Measurements from ENCODE around the gene DAB2IP.

DAB2IP gene

DNA sequence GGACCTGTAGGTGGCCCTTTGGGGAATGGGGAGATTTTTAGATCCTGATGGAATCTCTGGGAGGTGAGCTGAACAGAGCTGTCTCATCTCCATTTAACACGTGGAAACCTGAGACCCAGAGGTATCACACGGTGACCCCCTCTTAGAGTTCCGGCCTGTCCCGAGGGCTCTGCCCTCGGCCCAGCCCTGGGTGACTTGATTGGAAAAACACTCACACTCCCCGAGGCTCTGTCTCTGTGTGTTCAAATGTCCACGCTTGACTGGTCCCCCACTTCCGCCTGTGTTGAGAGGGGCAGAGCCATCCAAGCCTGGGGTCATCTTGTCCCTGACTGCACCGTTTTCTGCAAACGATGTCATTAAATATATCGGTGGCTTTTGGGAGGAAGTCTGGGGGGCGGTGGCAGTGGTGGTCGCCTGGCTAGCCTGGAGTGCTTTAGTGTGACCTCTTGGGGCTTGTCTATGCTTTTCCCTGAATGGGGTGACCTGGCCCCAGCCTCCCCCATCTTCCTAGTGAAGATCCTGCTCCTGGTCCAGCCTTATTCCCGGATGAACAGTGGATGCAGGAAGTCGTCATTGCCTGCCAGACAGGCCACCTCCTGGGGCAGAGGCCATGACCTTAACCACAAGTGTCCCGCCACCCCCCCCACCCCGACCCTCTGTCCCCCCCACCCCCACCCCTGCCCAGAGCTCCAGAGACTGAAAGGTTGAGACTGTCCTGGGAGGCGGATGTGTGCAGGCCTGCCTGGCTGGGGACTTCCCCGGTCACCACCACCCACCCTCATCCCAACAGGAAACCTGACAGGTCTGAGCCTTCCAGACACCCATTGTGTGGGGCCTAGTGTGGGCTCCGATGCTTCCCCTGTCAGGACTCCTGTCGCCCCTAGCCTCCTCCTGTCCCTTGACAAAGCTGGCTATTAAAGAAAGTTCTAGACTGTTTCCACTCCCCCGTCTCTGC lies 5.3 kb upstream of the DAB2IP start:
- no peak for DNase-seq

DNA sequence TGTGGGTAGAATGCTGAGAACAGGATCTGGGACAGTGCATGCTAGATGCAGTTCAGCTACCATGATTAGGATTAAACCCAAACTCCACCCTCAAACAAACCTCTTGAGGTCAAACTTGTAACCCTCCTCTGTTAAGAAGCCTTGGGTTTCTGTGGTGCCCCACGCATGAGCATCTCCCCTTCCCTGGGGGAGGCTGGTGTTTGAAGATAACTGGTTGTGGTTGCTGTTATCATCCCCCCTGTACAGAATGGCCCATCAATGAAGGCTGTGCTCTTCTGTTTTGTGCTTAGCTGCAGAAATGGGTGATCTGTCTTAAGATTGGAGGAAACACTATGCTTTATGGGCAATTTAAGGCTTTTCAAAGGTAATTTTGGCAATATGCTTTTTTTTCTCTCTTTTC lies 4.4 kb upstream of the DAB2IP start:
- no peak for DNase-seq

DNA sequence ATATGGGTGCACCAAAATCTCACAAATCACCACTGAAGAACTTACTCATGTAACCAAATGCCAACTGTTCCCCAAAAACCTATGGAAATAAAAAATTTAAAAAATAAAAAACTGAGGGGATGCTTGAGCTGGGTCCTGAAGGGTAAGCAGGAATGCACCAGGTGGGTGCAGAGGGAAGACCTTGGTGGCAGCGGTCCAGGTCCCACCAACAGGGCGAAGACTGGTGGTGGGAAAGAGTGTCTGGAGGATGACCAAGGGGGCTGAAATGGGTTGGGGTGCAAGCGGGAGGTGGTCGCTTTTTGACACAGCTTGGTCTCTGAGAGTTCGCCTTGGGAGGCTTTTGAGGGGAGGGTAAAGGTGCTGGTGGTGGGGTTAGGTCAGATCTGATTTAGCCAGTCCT lies 3.3 kb upstream of the DAB2IP start:
- no peak for DNase-seq

DNA sequence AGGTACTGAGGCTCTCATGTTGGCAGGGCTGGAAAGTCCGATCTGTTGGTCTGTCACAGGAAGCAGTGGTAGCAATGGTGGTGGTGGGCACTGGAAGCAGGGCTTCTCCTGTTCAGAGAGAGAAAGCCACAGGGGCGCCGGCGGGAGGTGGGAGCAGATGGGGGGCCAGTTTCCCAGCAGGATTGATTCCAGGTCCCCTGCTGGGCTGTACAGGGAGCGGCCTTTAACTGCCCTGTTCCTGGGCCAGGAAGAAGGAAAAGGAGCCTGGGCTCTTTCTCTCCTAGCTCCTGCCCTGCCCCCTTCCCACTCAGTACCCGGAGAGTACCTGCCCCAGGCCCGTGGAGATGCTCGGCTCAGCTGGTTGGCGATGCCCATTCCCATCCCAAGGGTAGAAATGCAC lies 2.6 kb upstream of the DAB2IP start:
- DNase-seq = no peak

- no peak for DNase-seq
Observed at GRCh38 chr9:121649476-121650216, 1.8 kb upstream of the DAB2IP start.

DNA sequence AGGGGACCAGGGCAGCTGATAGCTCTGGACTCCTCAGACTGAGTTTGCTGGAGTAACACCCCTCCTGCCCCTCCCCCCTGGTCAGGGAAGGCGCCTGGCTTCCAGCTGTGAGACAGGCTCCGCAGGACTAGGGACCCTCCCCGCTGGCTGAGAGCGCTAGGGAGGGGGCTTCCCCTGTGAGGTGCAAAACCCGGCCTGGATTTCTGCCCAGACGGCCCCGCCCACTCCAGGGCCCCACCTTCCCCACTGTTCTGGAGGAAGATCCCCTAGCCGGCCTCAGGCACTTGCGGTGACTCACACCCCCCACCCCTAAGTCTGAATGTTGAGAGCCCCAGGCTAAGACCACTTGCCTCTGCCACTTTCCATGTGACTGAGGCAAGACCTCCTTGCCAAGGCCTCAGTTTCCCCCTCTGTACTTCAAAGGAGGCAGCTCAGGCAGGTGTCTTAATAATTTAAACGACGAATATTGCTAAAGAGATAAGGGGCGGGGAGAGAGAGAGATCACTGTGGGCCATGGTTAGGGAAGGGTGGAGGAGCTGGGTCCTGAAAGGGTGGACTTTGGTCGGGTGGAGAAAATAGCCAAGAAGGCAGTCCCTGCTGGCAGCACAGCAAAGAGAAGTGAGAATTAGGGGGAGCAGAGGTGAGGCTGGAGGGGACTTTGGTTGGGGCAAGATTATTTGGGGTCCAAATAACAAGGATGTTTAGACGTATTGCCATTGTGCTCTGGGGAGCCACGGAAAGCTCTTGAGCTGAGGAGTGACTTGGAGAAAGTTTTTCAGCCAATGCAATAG lies 1.0 kb upstream of the DAB2IP start:
- DNase-seq = no peak

DNA sequence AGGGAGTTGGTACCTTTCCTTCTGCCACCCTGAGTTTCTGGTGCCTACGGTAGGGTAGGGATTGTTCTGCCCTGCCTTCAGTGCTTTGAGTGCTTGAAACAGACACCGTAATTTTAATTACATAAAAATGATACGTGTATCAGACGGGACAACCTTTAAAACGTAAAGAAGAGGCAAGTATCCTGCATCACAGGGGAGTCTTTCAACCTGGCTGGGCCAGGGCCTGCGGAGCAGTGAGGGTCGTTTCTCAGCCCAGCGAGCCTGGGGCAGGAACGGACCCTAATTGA lies 483 bp upstream of the DAB2IP start:
- no peak for DNase-seq

GRCh38 chr9:121652021-121652837 lies 795 bp downstream of the DAB2IP start:
- no peak for DNase-seq

GRCh38 chr9:121652838-121653231 lies 1.4 kb downstream of the DAB2IP start:
- DNase-seq = no peak

DNA sequence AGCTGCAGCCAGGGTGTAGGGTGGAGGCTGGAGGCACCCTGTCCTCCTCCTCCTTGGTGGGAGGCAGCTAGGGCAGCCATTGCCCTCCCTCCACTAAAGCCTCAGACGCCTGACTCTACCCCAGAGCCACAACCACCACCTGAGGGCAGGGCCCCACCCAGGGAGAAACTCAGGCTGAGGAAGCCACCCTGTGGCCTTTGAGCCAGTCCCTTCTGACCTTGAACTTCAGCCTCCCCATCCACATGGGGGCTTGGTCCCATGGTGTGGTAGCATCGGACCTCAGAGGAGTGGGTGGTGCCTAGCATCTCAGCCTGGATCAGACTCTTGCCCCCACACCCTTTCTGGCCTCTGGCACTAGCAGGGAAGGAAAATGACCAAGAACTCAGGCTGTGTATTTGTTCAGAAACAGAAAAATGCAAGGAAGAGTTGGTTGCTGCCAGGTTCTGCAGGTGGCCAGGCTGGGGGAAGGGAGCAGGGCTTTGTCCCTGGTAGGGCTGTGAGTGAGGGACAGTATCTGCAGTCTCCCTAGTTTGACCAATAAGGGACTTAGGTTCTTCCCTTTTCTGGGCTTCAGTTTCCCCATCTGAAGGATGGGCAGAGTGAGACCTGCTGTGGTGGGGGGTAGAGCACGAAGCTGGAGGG lies 3.2 kb downstream of the DAB2IP start:
- DNase-seq = no peak

DNA sequence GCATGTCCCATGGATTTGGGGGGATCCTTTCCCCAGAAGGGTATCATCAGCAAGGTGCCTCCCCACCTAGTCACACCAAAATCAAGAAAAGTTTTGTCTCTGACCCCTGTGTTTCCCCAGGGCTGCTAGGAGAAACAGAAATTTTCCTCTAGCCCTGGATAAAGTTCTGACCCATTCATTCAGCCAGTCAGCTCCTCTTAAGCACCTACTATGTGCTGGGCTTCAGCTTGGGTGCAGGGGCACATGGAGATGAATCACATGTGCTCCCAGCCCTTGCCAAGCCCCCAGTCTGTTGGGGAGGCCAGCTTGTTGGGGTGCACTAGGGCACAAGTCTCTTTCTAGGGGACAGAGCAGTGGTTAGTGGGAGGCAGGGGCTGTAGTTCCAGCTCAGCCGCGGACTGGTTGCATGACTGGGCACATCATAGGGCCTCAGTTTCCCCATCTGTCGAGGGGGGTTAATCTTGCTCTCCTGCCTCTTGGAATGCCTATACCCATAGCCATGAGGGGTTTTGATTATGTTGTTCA lies 3.9 kb downstream of the DAB2IP start:
- no peak for DNase-seq

DNA sequence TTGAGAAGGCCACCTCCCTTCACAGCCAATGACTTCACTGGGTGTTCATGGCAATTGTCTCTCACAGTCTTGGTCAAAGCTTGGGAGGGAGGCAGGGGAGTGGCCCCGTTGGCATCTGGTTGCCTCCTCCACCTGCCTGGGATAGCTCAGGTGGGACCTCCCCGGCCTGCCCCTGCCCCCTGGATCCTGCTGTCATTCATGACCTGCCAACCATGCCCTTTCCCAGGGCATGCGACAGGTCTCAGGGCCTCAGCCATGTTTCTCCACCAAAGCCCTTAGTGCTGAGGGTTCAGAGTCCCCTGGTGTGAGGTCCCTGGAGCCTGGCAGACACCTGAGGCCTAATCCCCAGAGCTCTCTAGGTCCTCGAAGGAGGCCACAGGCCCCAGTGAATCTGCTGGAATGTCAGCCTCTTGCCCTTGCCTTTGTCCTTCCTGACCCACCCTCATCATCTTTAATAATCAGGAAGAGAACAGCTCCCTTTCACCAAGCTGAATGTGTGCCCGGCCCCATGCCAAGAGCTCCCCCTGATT lies 5.6 kb downstream of the DAB2IP start:
- DNase-seq = no peak

GRCh38 chr9:121658166-121658565 lies 6.7 kb downstream of the DAB2IP start:
- DNase-seq = no peak

GRCh38 chr9:121658591-121658990 lies 7.2 kb downstream of the DAB2IP start:
- no peak for DNase-seq

GRCh38 chr9:121660367-121660766 lies 8.9 kb downstream of the DAB2IP start:
- no peak for DNase-seq

DNA sequence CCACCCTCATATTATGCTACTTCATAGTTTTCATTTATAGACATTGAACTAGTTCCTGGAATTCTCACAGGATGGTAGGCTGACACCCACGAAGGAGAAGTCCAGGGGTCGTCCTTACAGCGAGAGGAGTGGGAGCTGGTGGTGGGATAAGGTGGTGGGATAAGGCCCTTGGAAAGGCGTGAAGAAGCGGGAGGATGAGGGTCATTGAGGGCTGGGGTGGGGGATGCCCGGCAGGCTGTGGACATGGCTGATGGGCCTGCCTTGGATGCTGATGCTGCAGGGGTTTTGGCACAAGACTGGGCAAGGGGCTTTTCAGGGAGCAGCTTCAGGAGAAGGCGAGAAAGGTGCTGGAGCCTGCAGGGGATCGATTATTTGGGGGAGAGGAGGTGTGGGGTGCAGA lies 9.4 kb downstream of the DAB2IP start:
- no peak for DNase-seq

- no peak for DNase-seq
Observed at GRCh38 chr9:121661328-121661727, 9.9 kb downstream of the DAB2IP start.

- no peak for DNase-seq
Observed at GRCh38 chr9:121662359-121662758, 10.9 kb downstream of the DAB2IP start.

GRCh38 chr9:121662891-121663580 lies 11.6 kb downstream of the DAB2IP start:
- DNase-seq = no peak

DNA sequence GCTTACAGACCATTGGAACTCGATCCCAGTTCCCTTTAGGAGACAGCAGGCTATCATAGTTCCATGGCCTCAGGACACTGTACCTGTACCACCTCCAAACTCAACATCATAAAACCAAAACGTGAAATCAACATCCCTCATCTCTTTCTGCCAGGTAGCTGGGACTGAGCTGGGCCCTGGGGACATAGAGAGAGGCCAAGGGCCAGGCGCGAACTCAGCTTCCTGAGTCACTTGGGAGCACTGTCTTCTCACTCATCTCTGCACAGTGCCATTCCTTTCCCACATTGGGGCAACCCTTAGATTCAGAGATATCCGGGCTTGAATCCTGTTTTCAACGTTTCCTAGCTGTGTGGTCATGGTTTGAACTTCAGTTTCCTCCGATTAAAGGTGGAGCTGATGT lies 12.2 kb downstream of the DAB2IP start:
- DNase-seq = no peak

DNA sequence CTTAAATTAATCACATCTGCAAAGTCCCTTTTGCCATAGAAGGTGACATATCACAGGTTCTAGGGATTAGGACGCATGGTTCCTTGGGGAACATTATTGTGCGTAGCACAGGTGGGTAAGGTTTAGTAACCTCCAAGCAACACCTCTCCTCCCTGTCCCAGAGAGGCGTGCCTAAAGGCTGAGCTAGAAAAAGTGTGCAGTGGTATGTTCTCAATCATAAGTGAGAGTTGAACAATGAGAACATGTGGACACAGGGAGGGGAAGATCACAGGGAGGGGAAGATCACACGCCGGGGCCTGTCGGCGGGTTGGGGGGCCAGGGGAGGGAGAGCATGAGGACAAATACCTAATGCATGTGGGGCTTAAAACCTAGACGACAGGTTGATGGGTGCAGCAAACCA lies 14.9 kb downstream of the DAB2IP start:
- DNase-seq = no peak

Measured in MV-4-11 (cell line).